GOT3 (cell line): ENCODE results near the gene HERC3.

Source experiments
- DNase-seq: peaks from one replicate; lab custom pipeline; 2025; ENCODE audit warnings: mixed read lengths; lab: John Stamatoyannopoulos, UW

HERC3 gene

GRCh38 chr4:88747351-88747750 lies 155.1 kb downstream of the HERC3 start:
- no peak for DNase-seq

- DNase-seq = no peak
Measured at GRCh38 chr4:88750369-88750768, 158.1 kb downstream of the HERC3 start.

- no peak for DNase-seq
Measured at GRCh38 chr4:88751258-88752075, 159.2 kb downstream of the HERC3 start.

GRCh38 chr4:88752076-88752463 lies 159.8 kb downstream of the HERC3 start:
- no peak for DNase-seq

- DNase-seq = no peak
Measured at GRCh38 chr4:88752754-88753153, 160.5 kb downstream of the HERC3 start.

- DNase-seq = no peak
Measured at GRCh38 chr4:88753658-88754571, 161.6 kb downstream of the HERC3 start.

GRCh38 chr4:88754796-88755195 lies 162.5 kb downstream of the HERC3 start:
- DNase-seq = no peak

- no peak for DNase-seq
Measured at GRCh38 chr4:88755454-88755853, 163.2 kb downstream of the HERC3 start.

- no peak for DNase-seq
Measured at GRCh38 chr4:88756149-88756548, 163.9 kb downstream of the HERC3 start.

GRCh38 chr4:88757067-88757466 lies 164.8 kb downstream of the HERC3 start:
- DNase-seq = no peak

GRCh38 chr4:88757776-88758175 lies 165.5 kb downstream of the HERC3 start:
- no peak for DNase-seq
